GM21825 (cell line): ENCODE results near the gene CADPS2.

Source experiments
- ATAC-seq: cut with Tn5 transposase; IDR thresholded peaks from one replicate; pipeline ENCODE4 v1.9.1; 2021; ENCODE audit warnings: mild to moderate bottlenecking, moderate library complexity; ENCODE audit not compliant: unreplicated experiment

CADPS2 gene

GRCh38 chr7:122402235-122402634 lies 484.0 kb downstream of the CADPS2 start:
- no peak for ATAC-seq

DNA sequence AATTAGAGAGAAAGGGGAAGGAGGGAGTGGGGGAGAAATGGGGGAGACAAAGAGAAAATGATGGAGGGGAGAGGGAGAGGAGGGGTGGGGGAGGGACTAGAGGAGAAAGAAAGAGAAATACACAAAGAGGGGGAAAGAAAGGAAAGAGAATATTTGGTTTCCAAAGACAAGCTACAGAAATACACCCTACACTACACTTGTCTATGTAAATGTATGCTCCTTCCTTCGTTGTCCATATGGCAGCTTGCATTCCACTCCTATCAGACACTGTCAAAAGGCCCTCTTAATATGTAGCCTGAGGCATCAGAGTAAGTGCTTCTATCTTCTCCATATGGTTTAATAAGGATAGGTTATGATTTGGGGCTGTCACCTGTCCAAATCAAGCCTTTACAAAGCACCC lies 488.9 kb downstream of the CADPS2 start:
- ATAC-seq, result no peak

DNA sequence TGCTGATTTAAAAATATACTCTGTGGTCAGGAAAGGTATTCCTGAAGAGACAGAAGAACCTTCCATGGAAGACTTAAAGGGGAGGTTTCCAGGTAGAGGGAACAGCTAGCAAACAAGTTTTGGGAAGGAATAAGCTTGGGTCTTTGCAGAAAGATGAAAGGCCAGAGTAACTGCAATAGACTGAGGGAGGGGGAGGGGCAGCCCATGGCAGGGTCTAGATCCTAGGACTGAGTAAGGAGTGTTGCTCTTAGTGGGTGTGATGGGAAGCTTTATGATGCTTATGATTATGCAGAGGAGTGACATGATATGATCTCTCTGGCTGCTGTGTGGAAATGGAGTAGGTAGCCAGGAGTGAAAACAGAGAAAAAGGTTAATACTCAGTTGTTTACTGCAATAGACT lies 491.7 kb downstream of the CADPS2 start:
- ATAC-seq, result no peak

DNA sequence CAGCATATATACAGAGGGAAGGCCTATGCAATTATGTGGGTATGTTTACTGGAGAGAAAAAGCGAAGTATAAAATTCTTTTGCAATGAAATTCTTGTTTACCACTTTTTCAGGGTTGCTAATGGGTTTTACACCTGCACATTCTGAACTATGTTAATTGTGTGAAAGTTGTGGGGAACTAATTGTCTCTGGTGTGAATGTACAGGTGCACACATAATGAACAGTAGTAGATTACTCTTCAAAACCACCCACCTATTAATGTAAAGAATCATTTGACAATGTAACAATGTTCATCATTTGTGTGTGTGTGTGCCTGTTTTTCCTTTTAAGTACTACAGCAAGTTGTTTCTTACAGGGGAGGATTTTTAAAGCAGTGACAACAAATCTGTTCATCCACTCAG lies 501.7 kb downstream of the CADPS2 start:
- ATAC-seq, result no peak

GRCh38 chr7:122383934-122384333 lies 502.3 kb downstream of the CADPS2 start:
- peak; percentile 86 for ATAC-seq

GRCh38 chr7:122380992-122381391 lies 505.3 kb downstream of the CADPS2 start:
- no peak for ATAC-seq

DNA sequence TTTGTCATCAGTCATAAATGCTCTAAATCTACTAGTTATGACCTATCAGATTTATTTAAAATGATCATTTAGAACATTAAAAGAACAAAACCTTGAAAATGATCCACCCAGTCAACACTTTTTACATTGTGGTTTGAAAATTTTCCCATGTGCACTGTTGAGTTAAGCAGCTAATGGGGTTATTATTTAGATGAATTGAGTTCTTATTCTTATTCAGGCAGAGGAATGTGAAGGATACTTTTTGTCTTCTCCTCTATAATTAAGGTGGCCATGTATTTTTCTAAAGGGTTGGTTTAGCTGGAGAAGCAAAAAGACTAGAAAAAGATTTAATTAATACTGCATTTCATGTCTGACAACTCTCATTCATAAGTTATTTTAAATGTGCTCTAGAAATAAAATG lies 506.8 kb downstream of the CADPS2 start:
- no peak for ATAC-seq

- no peak for ATAC-seq
These were observed 516.5 kb downstream of the CADPS2 start for GRCh38 chr7:122369756-122370155.

DNA sequence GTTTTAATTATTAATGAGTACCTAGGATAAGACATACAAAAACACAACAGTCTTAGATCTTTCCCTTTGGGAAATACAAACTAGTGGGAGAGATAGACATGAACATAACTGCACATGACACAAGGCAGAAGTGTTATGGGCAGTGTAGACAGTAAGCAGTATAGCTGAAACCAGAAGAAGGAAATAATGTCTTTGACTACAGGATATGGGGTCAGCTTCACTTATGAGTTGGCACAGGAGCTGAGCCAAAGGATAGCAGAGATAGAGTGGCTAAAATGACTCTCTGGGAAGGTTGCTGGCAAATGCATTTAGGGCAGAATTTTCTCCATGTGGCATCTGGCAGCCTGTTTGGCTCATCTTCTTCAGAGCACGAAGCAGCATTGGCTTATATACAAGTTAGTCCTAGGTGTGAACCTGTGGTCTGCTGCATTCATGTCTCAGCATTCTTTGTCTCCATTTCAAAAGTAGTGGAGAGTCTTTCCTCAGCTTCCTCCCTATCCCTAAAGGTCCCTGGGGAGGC lies 521.4 kb downstream of the CADPS2 start:
- no peak for ATAC-seq

DNA sequence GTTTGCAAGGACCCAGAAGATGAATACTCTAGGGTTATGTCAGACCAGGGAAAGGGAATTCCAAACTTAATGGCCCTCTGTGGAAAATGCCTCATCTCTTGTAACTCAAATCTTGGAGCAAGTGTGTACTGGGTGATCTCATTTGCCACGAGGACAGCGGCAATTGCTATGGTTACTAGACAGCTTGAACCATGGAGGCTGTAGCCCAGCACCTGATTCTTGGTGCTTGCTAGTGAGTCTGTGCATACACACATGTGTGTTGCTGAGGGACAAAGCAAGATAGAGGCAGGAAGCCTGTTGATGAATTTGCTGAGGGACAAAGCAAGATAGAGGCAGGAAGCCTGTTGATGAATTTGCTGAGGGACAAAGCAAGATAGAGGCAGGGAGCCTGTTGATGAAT lies 523.1 kb downstream of the CADPS2 start:
- ATAC-seq, result no peak

- no peak for ATAC-seq
These were observed 523.8 kb downstream of the CADPS2 start for GRCh38 chr7:122362473-122362872.

- ATAC-seq, result no peak
These were observed 531.6 kb downstream of the CADPS2 start for GRCh38 chr7:122354656-122355055.

GRCh38 chr7:122352454-122352853 lies 533.8 kb downstream of the CADPS2 start:
- ATAC-seq, result no peak

DNA sequence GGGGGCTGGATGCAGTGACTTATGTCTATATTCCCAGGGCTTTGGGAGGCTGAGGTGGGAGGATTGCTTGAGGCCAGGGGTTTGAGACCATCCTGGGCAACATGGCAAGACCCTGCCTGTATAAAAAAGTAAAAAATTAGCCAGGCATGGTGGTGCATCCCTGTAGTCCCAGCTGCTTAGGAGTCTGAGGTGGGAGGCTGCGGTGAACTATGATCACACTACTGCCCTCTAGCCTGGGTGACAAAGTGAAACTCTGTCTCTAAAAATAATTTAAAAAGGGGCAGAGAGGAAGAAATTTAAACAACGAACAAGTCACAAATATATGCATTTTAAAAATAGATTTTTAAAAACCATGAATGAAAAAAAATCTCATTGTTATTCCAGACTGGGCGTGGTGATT lies 535.6 kb downstream of the CADPS2 start:
- ATAC-seq, result no peak

DNA sequence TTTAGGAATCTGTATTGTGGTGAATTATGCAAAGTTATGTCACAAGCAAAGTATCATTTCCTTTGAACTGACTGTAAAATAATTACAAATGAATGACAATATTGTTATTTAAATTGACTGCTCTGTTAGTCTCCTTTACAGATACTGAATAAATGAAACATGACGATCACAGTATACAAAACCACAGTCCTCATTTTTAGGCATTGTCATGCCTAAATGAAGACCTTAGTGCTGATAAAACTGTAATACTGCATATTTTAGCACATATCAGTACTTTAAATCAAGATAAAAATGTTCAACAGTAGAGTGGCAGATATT lies 542.0 kb downstream of the CADPS2 start:
- no peak for ATAC-seq

DNA sequence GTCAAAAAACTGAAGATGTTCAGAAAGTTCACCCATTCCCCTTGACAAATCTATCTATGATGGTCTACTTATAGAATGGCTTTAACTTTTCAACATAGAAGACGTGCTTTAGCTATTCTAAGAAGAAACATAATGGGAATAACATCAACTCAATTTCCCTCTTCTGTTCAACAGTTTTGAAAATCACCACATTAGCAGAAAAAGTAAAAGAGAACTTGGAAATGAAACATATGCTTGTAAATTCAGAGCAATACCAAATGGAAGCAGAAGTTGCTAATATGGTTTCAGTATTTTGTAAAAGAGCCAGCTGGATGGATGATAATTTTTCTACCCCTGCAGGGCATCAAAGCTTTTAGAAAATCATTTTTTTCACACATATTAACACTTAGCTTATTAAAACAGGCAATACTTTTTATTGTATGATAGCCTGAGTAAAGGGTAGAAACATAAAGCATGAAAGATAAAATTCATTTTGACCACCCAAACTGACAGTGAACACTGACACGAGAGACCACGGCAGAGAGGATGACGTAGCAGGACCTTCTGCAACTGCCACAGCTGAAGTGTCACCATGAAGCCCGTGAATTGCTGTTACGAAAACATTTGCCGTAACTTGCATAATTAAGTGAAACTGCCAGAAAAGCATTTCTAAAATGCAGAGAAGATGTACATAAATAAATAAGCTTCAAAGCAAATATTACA lies 542.5 kb downstream of the CADPS2 start:
- no peak for ATAC-seq

GRCh38 chr7:122340427-122340826 lies 545.8 kb downstream of the CADPS2 start:
- ATAC-seq, result no peak

- ATAC-seq, result no peak
These were observed 546.9 kb downstream of the CADPS2 start for GRCh38 chr7:122339145-122339904.

DNA sequence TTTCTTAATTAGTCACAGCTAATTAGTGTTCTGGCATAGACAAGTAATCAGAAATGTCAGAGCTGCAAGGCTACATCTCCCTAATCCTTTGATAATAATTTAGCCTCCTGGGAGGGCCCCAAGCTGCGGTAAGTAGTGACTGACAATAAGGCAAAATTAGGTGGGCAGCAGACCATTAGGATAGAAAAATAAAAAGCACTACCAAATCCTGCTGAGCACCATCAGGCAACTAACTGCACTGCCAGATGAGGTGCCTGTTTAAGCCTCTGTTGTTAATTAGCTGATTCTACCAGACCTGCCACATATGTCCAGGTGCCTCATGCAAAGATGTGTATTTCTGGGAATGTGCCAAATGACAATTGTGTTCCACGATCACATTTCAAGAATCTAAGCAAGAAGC lies 549.2 kb downstream of the CADPS2 start:
- no peak for ATAC-seq

- ATAC-seq, result no peak
These were observed 557.0 kb downstream of the CADPS2 start for GRCh38 chr7:122329145-122329802.

DNA sequence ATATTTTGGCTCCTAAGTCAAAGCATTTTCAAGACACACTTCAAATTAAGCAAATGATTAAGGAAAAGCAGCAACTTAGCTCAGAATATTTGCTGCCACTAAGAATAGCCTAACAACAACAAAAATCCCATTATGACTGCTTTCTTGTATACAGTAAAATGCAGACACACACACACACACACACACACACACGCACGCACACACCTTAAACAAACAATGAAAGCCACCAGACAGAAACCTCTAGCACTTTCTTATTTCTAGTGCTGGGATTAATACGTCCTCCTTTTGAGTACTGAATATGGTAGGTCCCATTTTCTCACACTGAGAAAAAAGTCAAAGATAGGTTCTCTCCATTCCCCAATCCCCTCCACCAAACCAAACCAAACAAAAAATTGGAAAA lies 558.3 kb downstream of the CADPS2 start:
- no peak for ATAC-seq
